HCT116 (cell line): ENCODE data around the gene GTF3C2.

Experiments
- EZH2phosphoT487 ChIP-seq: fragments of 200-600 bp; IDR thresholded peaks from 2 replicates; pipeline ENCODE4 v1.6.1; 2018; ENCODE audit warnings: antibody characterized with exemption, borderline replicate concordance
- FOSL1 ChIP-seq: IDR thresholded peaks from 2 replicates; pipeline ENCODE4 v1.6.1; 2012; ENCODE audit warnings: low read depth
- POLR2A ChIP-seq: IDR thresholded peaks from 2 replicates; pipeline ENCODE4 v1.7.0; 2011; ENCODE audit warnings: borderline replicate concordance; ENCODE audit not compliant: insufficient read depth, insufficient read length; ENCODE audit errors: extremely low read depth
- POLR2AphosphoS5 ChIP-seq: IDR thresholded peaks from 2 replicates; pipeline ENCODE4 v1.6.1; 2011; ENCODE audit warnings: mild to moderate bottlenecking, low read depth, low read length, moderate library complexity
- SIN3A ChIP-seq: IDR thresholded peaks from 2 replicates; pipeline ENCODE4 v1.6.1; 2012; ENCODE audit warnings: low read depth
- SP1 ChIP-seq: IDR thresholded peaks from 2 replicates; pipeline ENCODE4 v1.6.1; 2012; ENCODE audit warnings: low read depth
- YY1 ChIP-seq: IDR thresholded peaks from 2 replicates; pipeline ENCODE4 v1.6.1; 2011; ENCODE audit warnings: low read length, low read depth, moderate library complexity, mild to moderate bottlenecking; ENCODE audit not compliant: insufficient replicate concordance; ENCODE audit errors: extremely low read depth
- ZNF274 ChIP-seq: fragments of 200-500 bp; sonication (Bioruptor generic); IDR thresholded peaks from 2 replicates; pipeline ENCODE4 v1.6.1; 2014; ENCODE audit warnings: mild to moderate bottlenecking, low read depth, low read length, inconsistent platforms
- TF ChIP-seq, protein P1 (sequence below), 3 experiments: fragments of 200-600 bp in 1 of 3; sonication (generic) in 1 of 3; IDR thresholded peaks in 2 of 3; conservative IDR thresholded peaks in 1 of 3; 2 replicates each; pipeline ENCODE4 v1.5.1; 2012 to 2017; ENCODE audit warnings: low read depth in 2 of 3, low read length in 2 of 3, antibody characterized with exemption in 1 of 3, borderline replicate concordance in 1 of 3, control low read depth in 1 of 3, mild to moderate bottlenecking in 1 of 3, mixed read lengths in 1 of 3, mixed run types in 1 of 3, moderate library complexity in 1 of 3; ENCODE audit not compliant: insufficient read depth in 1 of 3
- TF ChIP-seq, protein P2 (sequence below): IDR thresholded peaks from 2 replicates; pipeline ENCODE4 v1.6.1; 2012; ENCODE audit warnings: low read depth
- TF ChIP-seq, protein P3 (sequence below): IDR thresholded peaks from 2 replicates; pipeline ENCODE4 v1.6.1; 2012

DNA sequence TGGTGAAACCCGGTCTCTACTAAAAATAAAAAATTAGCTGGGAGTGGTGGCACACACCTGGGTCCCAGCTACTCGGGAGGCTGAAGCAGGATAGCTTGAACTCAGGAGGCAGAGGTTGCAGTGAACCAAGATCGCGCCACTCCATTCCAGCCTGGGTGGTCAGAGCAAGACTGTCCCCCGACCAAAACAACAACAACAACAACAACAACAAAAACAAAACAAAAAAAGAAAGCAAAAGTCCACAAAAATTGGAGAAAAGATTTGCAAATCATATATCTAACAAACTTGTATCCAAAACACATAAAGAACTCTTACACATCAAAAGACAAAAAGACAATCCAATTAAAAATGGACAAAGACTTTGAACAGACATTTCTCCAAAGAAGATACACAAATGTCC is 42.4 kb upstream of the GTF3C2 start:
- TF ChIP-seq POLR2A (no peak), SIN3A (no peak), FOSL1 (no peak), EZH2phosphoT487 (no peak), ZNF274 (no peak), YY1 (no peak), POLR2AphosphoS5 (no peak), SP1 (no peak)
- TF ChIP-seq, protein P1, sequence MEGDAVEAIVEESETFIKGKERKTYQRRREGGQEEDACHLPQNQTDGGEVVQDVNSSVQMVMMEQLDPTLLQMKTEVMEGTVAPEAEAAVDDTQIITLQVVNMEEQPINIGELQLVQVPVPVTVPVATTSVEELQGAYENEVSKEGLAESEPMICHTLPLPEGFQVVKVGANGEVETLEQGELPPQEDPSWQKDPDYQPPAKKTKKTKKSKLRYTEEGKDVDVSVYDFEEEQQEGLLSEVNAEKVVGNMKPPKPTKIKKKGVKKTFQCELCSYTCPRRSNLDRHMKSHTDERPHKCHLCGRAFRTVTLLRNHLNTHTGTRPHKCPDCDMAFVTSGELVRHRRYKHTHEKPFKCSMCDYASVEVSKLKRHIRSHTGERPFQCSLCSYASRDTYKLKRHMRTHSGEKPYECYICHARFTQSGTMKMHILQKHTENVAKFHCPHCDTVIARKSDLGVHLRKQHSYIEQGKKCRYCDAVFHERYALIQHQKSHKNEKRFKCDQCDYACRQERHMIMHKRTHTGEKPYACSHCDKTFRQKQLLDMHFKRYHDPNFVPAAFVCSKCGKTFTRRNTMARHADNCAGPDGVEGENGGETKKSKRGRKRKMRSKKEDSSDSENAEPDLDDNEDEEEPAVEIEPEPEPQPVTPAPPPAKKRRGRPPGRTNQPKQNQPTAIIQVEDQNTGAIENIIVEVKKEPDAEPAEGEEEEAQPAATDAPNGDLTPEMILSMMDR (IDR thresholded peaks at IDR 0.05 in 2 of 3, conservative IDR thresholded peaks at IDR 0.05 in 1 of 3; ENCODE audit: borderline replicate concordance in 1 of 3, insufficient read depth in 1 of 3, low read depth in 2 of 3, low read length in 2 of 3) = no peak
- TF ChIP-seq, protein P2, sequence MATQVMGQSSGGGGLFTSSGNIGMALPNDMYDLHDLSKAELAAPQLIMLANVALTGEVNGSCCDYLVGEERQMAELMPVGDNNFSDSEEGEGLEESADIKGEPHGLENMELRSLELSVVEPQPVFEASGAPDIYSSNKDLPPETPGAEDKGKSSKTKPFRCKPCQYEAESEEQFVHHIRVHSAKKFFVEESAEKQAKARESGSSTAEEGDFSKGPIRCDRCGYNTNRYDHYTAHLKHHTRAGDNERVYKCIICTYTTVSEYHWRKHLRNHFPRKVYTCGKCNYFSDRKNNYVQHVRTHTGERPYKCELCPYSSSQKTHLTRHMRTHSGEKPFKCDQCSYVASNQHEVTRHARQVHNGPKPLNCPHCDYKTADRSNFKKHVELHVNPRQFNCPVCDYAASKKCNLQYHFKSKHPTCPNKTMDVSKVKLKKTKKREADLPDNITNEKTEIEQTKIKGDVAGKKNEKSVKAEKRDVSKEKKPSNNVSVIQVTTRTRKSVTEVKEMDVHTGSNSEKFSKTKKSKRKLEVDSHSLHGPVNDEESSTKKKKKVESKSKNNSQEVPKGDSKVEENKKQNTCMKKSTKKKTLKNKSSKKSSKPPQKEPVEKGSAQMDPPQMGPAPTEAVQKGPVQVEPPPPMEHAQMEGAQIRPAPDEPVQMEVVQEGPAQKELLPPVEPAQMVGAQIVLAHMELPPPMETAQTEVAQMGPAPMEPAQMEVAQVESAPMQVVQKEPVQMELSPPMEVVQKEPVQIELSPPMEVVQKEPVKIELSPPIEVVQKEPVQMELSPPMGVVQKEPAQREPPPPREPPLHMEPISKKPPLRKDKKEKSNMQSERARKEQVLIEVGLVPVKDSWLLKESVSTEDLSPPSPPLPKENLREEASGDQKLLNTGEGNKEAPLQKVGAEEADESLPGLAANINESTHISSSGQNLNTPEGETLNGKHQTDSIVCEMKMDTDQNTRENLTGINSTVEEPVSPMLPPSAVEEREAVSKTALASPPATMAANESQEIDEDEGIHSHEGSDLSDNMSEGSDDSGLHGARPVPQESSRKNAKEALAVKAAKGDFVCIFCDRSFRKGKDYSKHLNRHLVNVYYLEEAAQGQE = no peak
- TF ChIP-seq, protein P3, sequence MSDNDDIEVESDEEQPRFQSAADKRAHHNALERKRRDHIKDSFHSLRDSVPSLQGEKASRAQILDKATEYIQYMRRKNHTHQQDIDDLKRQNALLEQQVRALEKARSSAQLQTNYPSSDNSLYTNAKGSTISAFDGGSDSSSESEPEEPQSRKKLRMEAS = no peak
